ENCODE results near the gene PRSS57. TPM values are rescaled to one million over a fixed set of nuclear protein-coding genes. Genes with fewer than 3 reads are reported as not detected.

Gene PRSS57
- total and polyA plus RNA-seq, 2 of the 13 experiments (the other 11 are each of a cell fraction or from before 2014, with no cell fraction given), result 0.12 TPM; not detected in 1

- peaks cover 34 to 62% of the 10 kb centered on the region in 2 experiments; a peak in 4 of 5 replicates for H3K36me3 ChIP-seq (replicated peaks in 1 of 2; ENCODE audit: control insufficient read depth in 1 of 2, insufficient read depth in 2 of 2, low read length in 2 of 2)
- no peak overlapping the region for H3K9ac ChIP-seq (ENCODE audit: insufficient read depth, low read depth, low read length)
- no peaks in the 10 kb centered on the region for H3K4me1 ChIP-seq (ENCODE audit: insufficient read depth, low read length)
- no peaks in the 10 kb centered on the region for H3K9me3 ChIP-seq (ENCODE audit: low read length)
- peaks cover 27% of the 10 kb centered on the region for H3K79me2 ChIP-seq (ENCODE audit: insufficient read depth, low read length)
- no TSS peak for BruUV-seq (replicated peaks)
- peaks cover 38% of the 10 kb centered on the region for H4K20me1 ChIP-seq (ENCODE audit: insufficient read depth, low read length)
- intact Hi-C loops (cut with micrococcal nuclease; ENCODE audit: unreplicated experiment) (no loop called here), in situ Hi-C loops (cut with HindIII; ENCODE audit: extremely low pct_ligation_motif_present, low pct_unique_long_range_greater_than_20kb) (no loop called here)
- DNase-seq (ENCODE audit: low spot score) (no peak), FAIRE-seq (no peak), ATAC-seq (no peak)
- POLR2A ChIA-PET, result interaction anchor here (1.0 kb wide), 1 partner anchor 9 kb away, joined by 3 read pairs; no protein-coding TSS in a partner anchor
- no peaks in the 10 kb centered on the region for H3K27me3 ChIP-seq (ENCODE audit: control insufficient read depth in 1 of 2, insufficient read depth in 2 of 2, low read length in 2 of 2)
- H3K4me2 ChIP-seq (ENCODE audit: low read depth, low read length), result no peak overlapping the region
- no peak overlapping the region for H3K27ac ChIP-seq (ENCODE audit: extremely low read length, insufficient read depth, low read length)
- WGBS (ENCODE audit: low lambda C conversion rate), result 98% methylated on average over 7 of the region's 11 CpGs
- no peak overlapping the region for H2AFZ ChIP-seq (ENCODE audit: low read length)
- H3K4me3 ChIP-seq (replicated peaks in 1 of 3; ENCODE audit: insufficient read depth in 1 of 3, low read depth in 2 of 3, low read length in 3 of 3), result no peak overlapping the region
- CTCF ChIA-PET (ENCODE audit: low intra/inter-chr PET ratio, low total read pairs), result no interaction called here
- no peak for TF ChIP-seq SIX4 (CRISPR knock-in tag; IDR thresholded peaks at IDR 0.05)
- TF ChIP-seq ZBTB34 (CRISPR knock-in tag; IDR thresholded peaks at IDR 0.05), result no peak
- no peak for TF ChIP-seq ZSCAN21 (CRISPR knock-in tag; IDR thresholded peaks at IDR 0.05; ENCODE audit: borderline replicate concordance)
- TF ChIP-seq FOXO1 (CRISPR knock-in tag; IDR thresholded peaks at IDR 0.05), result no peak
- TF ChIP-seq ZBTB14 (CRISPR knock-in tag; IDR thresholded peaks at IDR 0.05), result no peak
- no peak for TF ChIP-seq CEBPZ (IDR thresholded peaks at IDR 0.05; ENCODE audit: low read length)
- TF ChIP-seq ZNF841 (CRISPR knock-in tag; IDR thresholded peaks at IDR 0.05; ENCODE audit: borderline replicate concordance), result no peak
- no peak for TF ChIP-seq GZF1 (CRISPR knock-in tag; IDR thresholded peaks at IDR 0.05)
- TF ChIP-seq ZSCAN29 (CRISPR knock-in tag; conservative IDR thresholded peaks at IDR 0.05), result no peak
- TF ChIP-seq TBX3 (IDR thresholded peaks at IDR 0.05; ENCODE audit: borderline replicate concordance), result no peak
- no peak for TF ChIP-seq ZNF260 (CRISPR knock-in tag; IDR thresholded peaks at IDR 0.05; ENCODE audit: borderline replicate concordance, low read depth)
- no peak for TF ChIP-seq ZNF615 (CRISPR knock-in tag; IDR thresholded peaks at IDR 0.05; ENCODE audit: borderline replicate concordance)
- TF ChIP-seq, protein P1, sequence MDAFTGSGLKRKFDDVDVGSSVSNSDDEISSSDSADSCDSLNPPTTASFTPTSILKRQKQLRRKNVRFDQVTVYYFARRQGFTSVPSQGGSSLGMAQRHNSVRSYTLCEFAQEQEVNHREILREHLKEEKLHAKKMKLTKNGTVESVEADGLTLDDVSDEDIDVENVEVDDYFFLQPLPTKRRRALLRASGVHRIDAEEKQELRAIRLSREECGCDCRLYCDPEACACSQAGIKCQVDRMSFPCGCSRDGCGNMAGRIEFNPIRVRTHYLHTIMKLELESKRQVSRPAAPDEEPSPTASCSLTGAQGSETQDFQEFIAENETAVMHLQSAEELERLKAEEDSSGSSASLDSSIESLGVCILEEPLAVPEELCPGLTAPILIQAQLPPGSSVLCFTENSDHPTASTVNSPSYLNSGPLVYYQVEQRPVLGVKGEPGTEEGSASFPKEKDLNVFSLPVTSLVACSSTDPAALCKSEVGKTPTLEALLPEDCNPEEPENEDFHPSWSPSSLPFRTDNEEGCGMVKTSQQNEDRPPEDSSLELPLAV (CRISPR knock-in tag; conservative IDR thresholded peaks at IDR 0.05; ENCODE audit: low read depth), result no peak
- TF ChIP-seq ZNF431 (CRISPR knock-in tag; IDR thresholded peaks at IDR 0.05; ENCODE audit: borderline replicate concordance, low read depth), result no peak
- TF ChIP-seq NFKB2 (CRISPR knock-in tag; IDR thresholded peaks at IDR 0.05; ENCODE audit: borderline replicate concordance), result no peak
- no peak for TF ChIP-seq JUNB (CRISPR knock-in tag; IDR thresholded peaks at IDR 0.05; ENCODE audit: borderline replicate concordance)
Measured at GRCh38 chr19:650121-650520, 45.1 kb downstream of the PRSS57 start.

Data from HepG2 (cell line).